Endothelial cell of umbilical vein (primary cell): ENCODE data around the gene CAMK2D.

ENCODE experiments used
- JUN ChIP-seq: IDR thresholded peaks from 2 replicates; pipeline ENCODE4 v1.6.1; 2011; ENCODE audit warnings: borderline replicate concordance, low read depth; ENCODE audit not compliant: insufficient read length, insufficient read depth
- POLR2A ChIP-seq: IDR thresholded peaks from 2 replicates; pipeline ENCODE4 v1.6.1; 2012; ENCODE audit warnings: low read depth, mild to moderate bottlenecking, control low read depth, low read length
- TF ChIP-seq, protein P1 (sequence below), 2 donors: IDR thresholded peaks; 1 replicate in 1 of 2; 2 replicates in 1 of 2; pipeline ENCODE4 v1.5.1; 2011; ENCODE audit warnings: low read length in 2 of 2, mild to moderate bottlenecking in 2 of 2, moderate library complexity in 2 of 2, control low read depth in 1 of 2, inconsistent platforms in 1 of 2, low read depth in 1 of 2; ENCODE audit not compliant: insufficient read depth in 1 of 2; ENCODE audit errors: extremely low read depth in 1 of 2

DNA sequence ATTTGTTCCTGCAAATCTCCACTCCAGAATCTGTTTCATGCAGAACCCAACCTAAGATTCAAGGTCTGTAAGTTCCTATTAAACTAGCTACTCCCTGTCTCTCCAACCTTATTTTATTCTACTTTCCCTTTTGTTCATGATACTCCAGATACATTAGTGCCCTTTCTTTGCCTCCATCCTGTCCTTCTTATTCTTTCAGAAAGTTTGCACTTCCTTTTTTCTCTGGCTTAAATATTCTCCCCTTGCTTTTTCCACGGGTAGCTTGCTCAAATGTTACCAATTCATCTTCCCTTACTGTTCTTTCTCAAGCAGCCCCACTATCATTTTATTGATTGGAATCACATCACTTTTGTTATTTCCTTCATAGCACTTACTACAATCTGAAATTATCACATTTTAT lies 72.1 kb downstream of the CAMK2D start:
- TF ChIP-seq POLR2A: no peak
- TF ChIP-seq JUN: no peak
- TF ChIP-seq, protein P1, sequence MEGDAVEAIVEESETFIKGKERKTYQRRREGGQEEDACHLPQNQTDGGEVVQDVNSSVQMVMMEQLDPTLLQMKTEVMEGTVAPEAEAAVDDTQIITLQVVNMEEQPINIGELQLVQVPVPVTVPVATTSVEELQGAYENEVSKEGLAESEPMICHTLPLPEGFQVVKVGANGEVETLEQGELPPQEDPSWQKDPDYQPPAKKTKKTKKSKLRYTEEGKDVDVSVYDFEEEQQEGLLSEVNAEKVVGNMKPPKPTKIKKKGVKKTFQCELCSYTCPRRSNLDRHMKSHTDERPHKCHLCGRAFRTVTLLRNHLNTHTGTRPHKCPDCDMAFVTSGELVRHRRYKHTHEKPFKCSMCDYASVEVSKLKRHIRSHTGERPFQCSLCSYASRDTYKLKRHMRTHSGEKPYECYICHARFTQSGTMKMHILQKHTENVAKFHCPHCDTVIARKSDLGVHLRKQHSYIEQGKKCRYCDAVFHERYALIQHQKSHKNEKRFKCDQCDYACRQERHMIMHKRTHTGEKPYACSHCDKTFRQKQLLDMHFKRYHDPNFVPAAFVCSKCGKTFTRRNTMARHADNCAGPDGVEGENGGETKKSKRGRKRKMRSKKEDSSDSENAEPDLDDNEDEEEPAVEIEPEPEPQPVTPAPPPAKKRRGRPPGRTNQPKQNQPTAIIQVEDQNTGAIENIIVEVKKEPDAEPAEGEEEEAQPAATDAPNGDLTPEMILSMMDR (IDR thresholded peaks at IDR 0.05; ENCODE audit: extremely low read depth in 1 of 2, insufficient read depth in 1 of 2, low read depth in 1 of 2, low read length in 2 of 2): no peak
